Testis (tissue), 3 donors: ENCODE data around the gene ADORA1. TPM values are rescaled to one million over a fixed set of nuclear protein-coding genes. Genes with fewer than 3 reads are reported as not detected.

Experiments
- DNase-seq: peaks from one replicate; pipeline ENCODE4 v3.0.0-alpha.2; 2019
- H3K27ac ChIP-seq, 2 donors: fragments of 200-600 bp; sonication (generic); one replicate each; pipeline ENCODE4 v1.5.1; 2019
- H3K27me3 ChIP-seq: fragments of 200-600 bp; sonication (generic); one replicate; pipeline ENCODE4 v1.5.1; 2019
- H3K36me3 ChIP-seq: fragments of 200-600 bp; sonication (generic); one replicate; pipeline ENCODE4 v1.5.1; 2017; ENCODE audit warnings: low read depth; ENCODE audit errors: missing control alignments
- H3K4me1 ChIP-seq: fragments of 200-600 bp; sonication (generic); one replicate; pipeline ENCODE4 v1.5.1; 2019
- H3K4me3 ChIP-seq, 2 donors: fragments of 200-600 bp; sonication (generic); one replicate each; pipeline ENCODE4 v1.5.1; 2017 to 2019
- H3K9me3 ChIP-seq: fragments of 200-600 bp; sonication (generic); one replicate; pipeline ENCODE4 v1.5.1; 2017
- POLR2A ChIP-seq: fragments of 450-650 bp; IDR thresholded peaks from one replicate; pipeline ENCODE4 v1.6.1; 2017; ENCODE audit warnings: antibody characterized with exemption, mild to moderate bottlenecking, moderate library complexity
- WGBS, 2 donors: methylation state at CpG; one replicate each; pipeline ENCODE4 v1.1.5; 2018; 5-methylcytosine and 5-hydroxymethylcytosine counted together
- intact Hi-C: fragments of 100-400 bp; cut with DNase I; formaldehyde crosslinking; loops from one replicate; pipeline ENCODE4 v1.15.1; 2023; ENCODE audit warnings: low total_unique reads
- polyA plus RNA-seq: library from polyadenylated mRNA; stranded (reverse); fragments of 350-450 nt; fragmentation: Illumina TruSeq; extraction: RNeasy Lipid Tissue Mini Kit (QIAGEN cat#74804); gene quantifications from one replicate; pipeline ENCODE4 v1.2.3, GENCODE V29; 2014; ENCODE audit warnings: low read depth, low replicate concordance; ENCODE audit not compliant: insufficient read depth
- total RNA-seq, 2 donors: library from RNA; depleted of rRNA; stranded (reverse); fragments of >200 nt; gene quantifications; one replicate each; pipeline ENCODE4 v1.2.3, GENCODE V29; 2016
- TF ChIP-seq, protein P1 (sequence below), 3 experiments: fragments of 450-650 bp in 2 of 3; fragments of 200-600 bp in 1 of 3; sonication (generic) in 1 of 3; IDR thresholded peaks; one replicate each; pipeline ENCODE4 v1.5.1; 2016 to 2019; ENCODE audit warnings: antibody characterized with exemption in 3 of 3, mild to moderate bottlenecking in 2 of 3, moderate library complexity in 1 of 3

Gene ADORA1
- total and polyA plus RNA-seq, 3 donors from 2014 or later = 43.2 to 68.6 (median 61.9) TPM

GRCh38 chr1:203081465-203082230 is 45.9 kb upstream of the ADORA1 start:
- DNase-seq = no peak
- no peak overlapping the region for H3K27ac ChIP-seq
- 65 to 67% methylated on average over 8 to 9 of the region's 9 CpGs for WGBS, 2 donors
- no peaks in the 10 kb centered on the region for H3K36me3 ChIP-seq
- no peak for TF ChIP-seq POLR2A
- no peaks in the 10 kb centered on the region for H3K27me3 ChIP-seq
- no peaks in the 10 kb centered on the region for H3K9me3 ChIP-seq
- H3K4me3 ChIP-seq = no peak overlapping the region
- intact Hi-C loops = no loop called here
- H3K4me1 ChIP-seq = no peaks in the 10 kb centered on the region

- no peaks in the 10 kb centered on the region for H3K36me3 ChIP-seq
- no peaks in the 10 kb centered on the region for H3K27me3 ChIP-seq
- intact Hi-C loops = no loop called here
- WGBS, 2 donors = 67 to 73% methylated on average over 3 of the region's 3 CpGs
- DNase-seq = no peak
- no peaks in the 10 kb centered on the region for H3K4me1 ChIP-seq
- H3K9me3 ChIP-seq = no peaks in the 10 kb centered on the region
- H3K4me3 ChIP-seq = no peak overlapping the region
- TF ChIP-seq, protein P1, sequence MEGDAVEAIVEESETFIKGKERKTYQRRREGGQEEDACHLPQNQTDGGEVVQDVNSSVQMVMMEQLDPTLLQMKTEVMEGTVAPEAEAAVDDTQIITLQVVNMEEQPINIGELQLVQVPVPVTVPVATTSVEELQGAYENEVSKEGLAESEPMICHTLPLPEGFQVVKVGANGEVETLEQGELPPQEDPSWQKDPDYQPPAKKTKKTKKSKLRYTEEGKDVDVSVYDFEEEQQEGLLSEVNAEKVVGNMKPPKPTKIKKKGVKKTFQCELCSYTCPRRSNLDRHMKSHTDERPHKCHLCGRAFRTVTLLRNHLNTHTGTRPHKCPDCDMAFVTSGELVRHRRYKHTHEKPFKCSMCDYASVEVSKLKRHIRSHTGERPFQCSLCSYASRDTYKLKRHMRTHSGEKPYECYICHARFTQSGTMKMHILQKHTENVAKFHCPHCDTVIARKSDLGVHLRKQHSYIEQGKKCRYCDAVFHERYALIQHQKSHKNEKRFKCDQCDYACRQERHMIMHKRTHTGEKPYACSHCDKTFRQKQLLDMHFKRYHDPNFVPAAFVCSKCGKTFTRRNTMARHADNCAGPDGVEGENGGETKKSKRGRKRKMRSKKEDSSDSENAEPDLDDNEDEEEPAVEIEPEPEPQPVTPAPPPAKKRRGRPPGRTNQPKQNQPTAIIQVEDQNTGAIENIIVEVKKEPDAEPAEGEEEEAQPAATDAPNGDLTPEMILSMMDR (IDR thresholded peaks at IDR 0.05) = no peak
- no peak for TF ChIP-seq POLR2A
- H3K27ac ChIP-seq = no peak overlapping the region
Measured at GRCh38 chr1:203082231-203082505, 45.4 kb upstream of the ADORA1 start.

GRCh38 chr1:203082571-203083462 is 44.7 kb upstream of the ADORA1 start:
- Histone ChIP-seq H3K36me3 (no peaks in the 10 kb centered on the region), H3K4me3 (no peak overlapping the region), H3K9me3 (no peaks in the 10 kb centered on the region), H3K27ac (no peak overlapping the region), H3K27me3 (no peaks in the 10 kb centered on the region), H3K4me1 (no peaks in the 10 kb centered on the region)
- intact Hi-C loops = no loop called here
- no peak for DNase-seq
- TF ChIP-seq POLR2A = no peak
- TF ChIP-seq, protein P1 (IDR thresholded peaks at IDR 0.05) = no peak
- 66 to 72% methylated on average over 10 to 11 of the region's 11 CpGs for WGBS, 2 donors

GRCh38 chr1:203083463-203083921 is 44.0 kb upstream of the ADORA1 start:
- Histone ChIP-seq H3K27ac (no peak overlapping the region), H3K27me3 (no peaks in the 10 kb centered on the region), H3K4me3 (no peak overlapping the region), H3K4me1 (no peaks in the 10 kb centered on the region), H3K9me3 (no peaks in the 10 kb centered on the region), H3K36me3 (no peaks in the 10 kb centered on the region)
- intact Hi-C loops = no loop called here
- no peak for DNase-seq
- TF ChIP-seq POLR2A = no peak
- TF ChIP-seq, protein P1 (IDR thresholded peaks at IDR 0.05) = no peak
- WGBS, 2 donors = 75 to 83% methylated on average over 11 of the region's 11 CpGs
